Testis (tissue), 3 donors: ENCODE results near the gene SLC34A1. TPM values are rescaled to one million over a fixed set of nuclear protein-coding genes. Genes with fewer than 3 reads are reported as not detected.

Experiments used
- DNase-seq: peaks from one replicate; pipeline ENCODE4 v3.0.0-alpha.2; 2019
- H3K27ac ChIP-seq, 2 donors: fragments of 200-600 bp; sonication (generic); one replicate each; pipeline ENCODE4 v1.5.1; 2019
- H3K27me3 ChIP-seq: fragments of 200-600 bp; sonication (generic); one replicate; pipeline ENCODE4 v1.5.1; 2019
- H3K36me3 ChIP-seq: fragments of 200-600 bp; sonication (generic); one replicate; pipeline ENCODE4 v1.5.1; 2017; ENCODE audit warnings: low read depth; ENCODE audit errors: missing control alignments
- H3K4me1 ChIP-seq: fragments of 200-600 bp; sonication (generic); one replicate; pipeline ENCODE4 v1.5.1; 2019
- H3K4me3 ChIP-seq, 2 donors: fragments of 200-600 bp; sonication (generic); one replicate each; pipeline ENCODE4 v1.5.1; 2017 to 2019
- H3K9me3 ChIP-seq: fragments of 200-600 bp; sonication (generic); one replicate; pipeline ENCODE4 v1.5.1; 2017
- CTCF ChIP-seq, 3 experiments: fragments of 450-650 bp in 2 of 3; fragments of 200-600 bp in 1 of 3; sonication (generic) in 1 of 3; IDR thresholded peaks; one replicate each; pipeline ENCODE4 v1.5.1; 2016 to 2019; ENCODE audit warnings: antibody characterized with exemption in 3 of 3, mild to moderate bottlenecking in 2 of 3, moderate library complexity in 1 of 3
- POLR2A ChIP-seq: fragments of 450-650 bp; IDR thresholded peaks from one replicate; pipeline ENCODE4 v1.6.1; 2017; ENCODE audit warnings: antibody characterized with exemption, mild to moderate bottlenecking, moderate library complexity
- WGBS, 2 donors: methylation state at CpG; one replicate each; pipeline ENCODE4 v1.1.5; 2018; 5-methylcytosine and 5-hydroxymethylcytosine counted together
- intact Hi-C: fragments of 100-400 bp; cut with DNase I; formaldehyde crosslinking; loops from one replicate; pipeline ENCODE4 v1.15.1; 2023; ENCODE audit warnings: low total_unique reads
- polyA plus RNA-seq: library from polyadenylated mRNA; stranded (reverse); fragments of 350-450 nt; fragmentation: Illumina TruSeq; extraction: RNeasy Lipid Tissue Mini Kit (QIAGEN cat#74804); gene quantifications from one replicate; pipeline ENCODE4 v1.2.3, GENCODE V29; 2014; ENCODE audit warnings: low read depth, low replicate concordance; ENCODE audit not compliant: insufficient read depth
- total RNA-seq, 2 donors: library from RNA; depleted of rRNA; stranded (reverse); fragments of >200 nt; gene quantifications; one replicate each; pipeline ENCODE4 v1.2.3, GENCODE V29; 2016

The SLC34A1 gene
- total and polyA plus RNA-seq, 3 donors from 2014 or later: 0.19 TPM; not detected in 2

DNA sequence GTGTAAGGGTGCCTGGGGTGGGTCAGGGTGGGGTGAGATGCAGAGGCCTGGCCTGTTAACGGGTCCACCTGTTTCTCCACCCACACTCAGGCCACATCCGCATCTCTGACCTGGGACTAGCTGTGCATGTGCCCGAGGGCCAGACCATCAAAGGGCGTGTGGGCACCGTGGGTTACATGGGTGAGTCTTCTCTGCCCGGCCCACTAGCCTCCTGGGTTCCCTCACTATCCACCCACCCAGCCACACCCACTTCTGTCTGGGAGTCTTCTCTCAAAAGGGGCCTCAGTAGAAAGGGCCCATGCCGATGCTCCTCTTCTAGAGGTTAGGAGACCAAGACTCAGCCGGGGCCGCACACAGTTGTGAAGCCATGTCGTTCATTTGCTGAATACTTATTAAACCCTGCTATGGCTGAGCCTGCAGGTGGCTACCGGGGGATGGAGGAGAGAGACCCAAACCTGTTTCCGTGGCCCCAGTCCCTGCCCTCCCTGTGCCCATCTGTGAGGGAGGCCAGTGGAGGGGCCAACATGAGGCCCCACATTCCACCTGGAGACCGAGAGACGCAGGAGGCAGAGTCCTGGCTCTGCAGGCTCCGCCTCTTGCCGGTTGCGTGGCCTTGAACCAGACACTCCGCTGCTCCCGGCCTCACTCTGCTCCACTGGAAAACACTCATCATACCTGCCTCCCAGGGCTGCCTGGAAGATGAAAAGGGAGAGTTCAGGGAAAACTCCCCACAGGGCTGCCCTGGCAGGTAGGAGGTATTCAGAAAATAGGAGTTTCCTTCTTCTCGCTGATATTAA, 50.9 kb downstream of the SLC34A1 start:
- Histone ChIP-seq H3K4me3 (no peak overlapping the region), H3K27me3 (no peaks in the 10 kb centered on the region), H3K9me3 (no peaks in the 10 kb centered on the region), H3K36me3 (no peaks in the 10 kb centered on the region), H3K27ac (no peak overlapping the region), H3K4me1 (no peaks in the 10 kb centered on the region)
- 80 to 91% methylated on average over 16 to 20 of the region's 20 CpGs for WGBS, 2 donors
- TF ChIP-seq POLR2A: no peak
- no peak for TF ChIP-seq CTCF (IDR thresholded peaks at IDR 0.05)
- intact Hi-C loops: no loop called here
- no peak for DNase-seq

- Histone ChIP-seq H3K4me3 (no peak overlapping the region), H3K9me3 (no peaks in the 10 kb centered on the region), H3K27me3 (no peaks in the 10 kb centered on the region), H3K36me3 (no peaks in the 10 kb centered on the region), H3K27ac (no peak overlapping the region), H3K4me1 (no peaks in the 10 kb centered on the region)
- intact Hi-C loops: no loop called here
- WGBS, 2 donors: 92 to 93% methylated on average over 25 to 37 of the region's 37 CpGs
- TF ChIP-seq CTCF (IDR thresholded peaks at IDR 0.05) (no peak), POLR2A (no peak)
- no peak for DNase-seq
Measured at GRCh38 chr5:177435847-177436536, 51.8 kb downstream of the SLC34A1 start.

DNA sequence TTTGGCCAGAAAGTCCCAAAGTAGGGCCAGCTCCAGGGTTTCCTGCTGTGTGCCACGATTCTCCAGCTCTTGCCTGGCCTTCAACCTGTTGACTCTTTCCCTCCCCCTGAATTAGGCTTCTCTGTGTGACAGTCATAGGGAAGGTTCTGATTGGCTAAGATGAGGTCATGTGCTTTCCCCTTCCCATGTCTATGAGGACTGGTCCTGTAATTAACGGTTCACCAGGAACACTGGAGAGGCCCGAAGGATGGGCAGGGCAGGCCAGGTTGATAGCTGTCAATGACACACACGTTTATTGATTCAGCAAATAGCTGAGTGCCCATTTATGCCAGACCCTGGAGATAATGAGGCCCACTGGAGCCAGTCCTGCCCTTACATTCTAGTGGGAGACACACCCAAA, 53.4 kb downstream of the SLC34A1 start:
- intact Hi-C loops: no loop called here
- Histone ChIP-seq H3K9me3 (no peaks in the 10 kb centered on the region), H3K4me1 (no peaks in the 10 kb centered on the region), H3K36me3 (no peaks in the 10 kb centered on the region), H3K27ac (no peak overlapping the region), H3K27me3 (no peaks in the 10 kb centered on the region), H3K4me3 (no peak overlapping the region)
- DNase-seq: no peak
- TF ChIP-seq CTCF (IDR thresholded peaks at IDR 0.05) (no peak), POLR2A (no peak)
- 72 to 87% methylated on average over 3 to 4 of the region's 4 CpGs for WGBS, 2 donors

DNA sequence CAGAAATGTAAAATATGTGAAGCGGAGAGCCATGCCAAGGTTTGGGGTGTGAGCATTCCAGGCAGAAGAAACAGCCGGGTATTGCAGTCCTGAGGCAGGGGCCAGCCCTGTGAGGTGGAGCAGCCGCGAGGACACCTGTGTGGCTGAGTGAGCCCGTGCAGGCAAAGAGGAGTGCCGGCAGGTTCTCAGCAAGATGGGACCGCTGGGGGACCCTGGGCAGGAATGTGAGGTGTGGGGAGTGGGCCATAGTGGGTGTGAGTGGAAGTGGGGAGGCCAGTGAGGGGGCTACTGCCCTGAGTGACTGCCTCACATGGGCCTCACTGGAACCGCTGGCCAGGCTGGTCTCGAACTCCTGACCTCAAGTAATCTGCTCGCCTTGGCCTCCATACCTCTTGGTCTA, 54.2 kb downstream of the SLC34A1 start:
- Histone ChIP-seq H3K9me3 (no peaks in the 10 kb centered on the region), H3K4me1 (no peaks in the 10 kb centered on the region), H3K27me3 (no peaks in the 10 kb centered on the region), H3K27ac (no peak overlapping the region), H3K36me3 (no peaks in the 10 kb centered on the region), H3K4me3 (no peak overlapping the region)
- intact Hi-C loops: no loop called here
- TF ChIP-seq POLR2A: no peak
- TF ChIP-seq CTCF (IDR thresholded peaks at IDR 0.05): no peak
- WGBS, 2 donors: 88 to 97% methylated on average over 10 of the region's 10 CpGs
- no peak for DNase-seq
